ENCODE data around the gene FAM184B. TPM values are rescaled to one million over a fixed set of nuclear protein-coding genes. Genes with fewer than 3 reads are reported as not detected.

The FAM184B gene
- total and polyA plus RNA-seq, 2 of the 4 experiments (the other 2 are of a cell fraction) = 0.07 to 0.18 TPM

GRCh38 chr4:17614416-17615299 lies 166.8 kb downstream of the FAM184B start, which contains the start of gene MED28 (continued):
- TF ChIP-seq POLR2A (IDR thresholded peaks at IDR 0.05; ENCODE audit: low read depth, low read length) = peak; percentile 88
- no peak for TF ChIP-seq MAFK (IDR thresholded peaks at IDR 0.05; ENCODE audit: low read depth, low read length)
- no peak for TF ChIP-seq SMC3 (IDR thresholded peaks at IDR 0.05; ENCODE audit: low read depth, low read length)
- TF ChIP-seq NFE2L2 (IDR thresholded peaks at IDR 0.05; ENCODE audit: low read depth, low read length) = no peak
